Kasumi-1 (cell line): ENCODE results near the gene COL6A2.
"Not testable (repeated sequence)": the region's sequence is repeated elsewhere in the genome, so short reads cannot be mapped to it uniquely, and the experiment has no call there.

ENCODE experiments used
- DNase-seq, 2 experiments: peaks; one replicate each; lab custom pipeline; 2025; lab: John Stamatoyannopoulos, UW

Gene COL6A2

DNA sequence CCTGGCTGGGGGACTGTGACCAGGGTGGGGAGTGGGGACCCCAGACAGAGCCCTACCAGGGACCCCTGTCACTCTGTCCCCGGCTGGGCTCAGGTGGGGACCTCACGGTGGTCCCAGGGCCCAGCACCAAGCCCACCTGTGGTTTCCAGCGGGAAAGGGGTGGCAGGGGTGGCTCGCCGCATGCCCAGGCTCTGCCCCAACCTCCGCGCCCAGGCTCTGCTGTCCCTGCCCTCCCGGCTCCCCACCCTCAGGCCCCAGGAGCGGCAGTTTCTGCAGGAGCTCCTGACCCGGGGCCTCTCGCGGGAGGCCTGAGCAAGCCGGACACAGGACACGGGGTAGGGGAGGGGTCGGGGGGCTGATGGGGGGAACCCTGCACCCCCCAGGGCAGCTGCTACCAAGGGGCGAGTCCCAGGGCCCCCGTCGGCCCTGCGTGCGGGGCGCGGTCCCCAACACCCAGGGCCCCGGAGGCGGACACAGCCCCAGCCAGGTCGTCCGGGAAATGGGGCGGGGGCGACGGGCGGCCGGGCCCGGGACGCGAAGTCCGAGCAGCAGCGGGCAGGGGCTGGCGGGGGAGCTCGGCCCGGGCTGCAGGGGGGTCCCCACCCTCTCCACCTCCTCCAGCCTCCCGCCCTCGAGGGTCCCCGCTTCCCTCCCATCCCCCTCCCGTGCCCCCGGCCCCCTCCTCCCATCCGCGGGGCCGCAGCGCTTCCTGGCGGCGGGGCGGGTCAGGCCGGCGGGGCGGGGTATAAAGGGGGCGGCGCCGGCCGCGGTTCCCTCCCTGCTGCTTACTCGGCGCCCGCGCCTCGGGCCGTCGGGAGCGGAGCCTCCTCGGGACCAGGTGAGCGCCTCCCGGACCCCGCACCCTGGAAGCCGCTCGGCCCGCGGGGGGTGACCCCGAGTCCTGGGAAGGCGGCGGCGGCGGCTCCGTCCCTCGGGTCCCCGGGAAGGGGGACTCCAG lies at the start of gene COL6A2:
TSS of gene COL6A2 (plus strand) at position 777 of the 958 bp plus-strand sequence.
- peak in 1 of 2 experiments; percentile 18 for DNase-seq

DNA sequence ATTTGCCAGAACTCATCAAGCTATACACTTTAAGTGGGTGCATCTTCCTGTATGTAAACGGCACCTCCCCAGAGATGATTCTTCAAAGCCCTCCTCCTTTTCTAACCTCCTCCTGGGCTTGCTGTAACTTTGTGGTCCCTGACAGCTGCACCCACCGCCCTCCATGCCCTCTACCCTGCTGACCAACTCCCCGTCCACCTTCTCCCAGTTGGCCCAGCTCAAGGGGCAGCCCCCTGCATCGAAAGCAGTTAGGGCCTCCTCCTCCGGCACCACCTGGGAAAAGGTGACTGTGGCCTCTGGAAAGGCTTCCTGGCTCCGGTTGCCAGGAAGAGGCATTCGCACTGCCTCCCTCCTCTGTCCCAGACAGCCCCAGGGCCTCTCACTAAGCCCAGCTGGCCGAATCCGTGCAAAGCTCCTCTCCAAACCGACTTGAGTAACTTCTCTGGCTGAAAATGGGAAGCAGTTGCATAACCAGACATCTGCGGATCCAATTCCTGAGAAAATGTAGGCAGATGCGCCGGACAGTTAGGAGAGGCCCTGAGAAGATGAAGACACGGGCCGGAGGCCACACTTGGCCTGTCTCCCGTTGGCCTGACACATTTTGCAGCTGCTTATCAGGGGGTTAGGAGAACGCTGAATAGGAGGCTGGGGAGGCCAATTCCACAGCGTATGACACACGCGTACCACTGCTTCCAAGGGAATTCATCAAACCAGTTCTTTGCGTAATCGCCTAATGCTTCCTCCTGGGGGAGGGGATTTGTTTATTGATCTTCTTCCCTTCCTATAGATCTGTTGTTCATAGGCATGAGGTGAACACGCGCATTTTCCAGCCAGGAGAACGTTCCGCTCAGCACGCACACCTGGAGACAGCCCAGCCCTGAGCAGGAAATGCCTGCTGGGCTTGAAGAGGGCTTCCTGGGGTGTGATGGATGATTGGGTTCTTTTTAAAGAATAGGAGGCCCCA lies 48.7 kb upstream of the COL6A2 start:
- DNase-seq, result no peak

DNA sequence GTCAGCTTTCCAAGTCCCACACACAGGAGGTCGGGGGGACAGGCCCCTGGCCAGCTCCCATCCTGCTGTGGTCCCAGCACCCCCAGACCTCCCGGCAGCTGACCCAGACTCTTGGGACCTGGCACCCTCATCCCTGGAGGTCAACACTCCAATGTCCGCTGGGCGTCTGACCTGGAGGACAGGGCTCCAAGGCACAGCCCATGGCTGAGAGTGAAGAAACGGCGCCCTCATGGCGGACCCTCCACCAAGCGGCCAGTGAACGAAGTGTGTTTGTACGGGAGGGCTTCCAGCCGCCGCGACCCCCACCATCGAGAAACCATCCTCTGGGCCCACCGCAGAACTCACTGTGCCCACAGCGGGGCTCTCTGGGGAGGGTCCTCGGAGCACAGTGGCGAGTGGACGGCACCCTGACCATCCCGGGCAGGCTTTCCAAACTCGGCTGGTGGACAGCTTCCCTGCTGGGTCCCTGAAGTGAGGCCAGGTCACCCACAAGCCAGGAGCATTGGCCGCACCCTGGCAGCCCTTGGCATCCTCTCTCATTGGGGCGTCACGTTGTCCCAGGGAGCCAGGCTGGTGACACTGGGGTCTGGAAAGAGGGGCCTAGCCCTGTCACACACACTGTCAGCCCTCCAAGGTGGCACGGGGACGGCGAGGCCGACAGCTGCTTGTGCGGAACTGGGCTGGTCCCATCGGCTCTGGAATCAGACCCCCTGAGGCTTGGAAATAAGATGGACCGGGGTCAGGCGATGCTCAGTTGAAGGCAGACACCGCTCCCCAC lies 47.8 kb upstream of the COL6A2 start:
- no peak for DNase-seq

DNA sequence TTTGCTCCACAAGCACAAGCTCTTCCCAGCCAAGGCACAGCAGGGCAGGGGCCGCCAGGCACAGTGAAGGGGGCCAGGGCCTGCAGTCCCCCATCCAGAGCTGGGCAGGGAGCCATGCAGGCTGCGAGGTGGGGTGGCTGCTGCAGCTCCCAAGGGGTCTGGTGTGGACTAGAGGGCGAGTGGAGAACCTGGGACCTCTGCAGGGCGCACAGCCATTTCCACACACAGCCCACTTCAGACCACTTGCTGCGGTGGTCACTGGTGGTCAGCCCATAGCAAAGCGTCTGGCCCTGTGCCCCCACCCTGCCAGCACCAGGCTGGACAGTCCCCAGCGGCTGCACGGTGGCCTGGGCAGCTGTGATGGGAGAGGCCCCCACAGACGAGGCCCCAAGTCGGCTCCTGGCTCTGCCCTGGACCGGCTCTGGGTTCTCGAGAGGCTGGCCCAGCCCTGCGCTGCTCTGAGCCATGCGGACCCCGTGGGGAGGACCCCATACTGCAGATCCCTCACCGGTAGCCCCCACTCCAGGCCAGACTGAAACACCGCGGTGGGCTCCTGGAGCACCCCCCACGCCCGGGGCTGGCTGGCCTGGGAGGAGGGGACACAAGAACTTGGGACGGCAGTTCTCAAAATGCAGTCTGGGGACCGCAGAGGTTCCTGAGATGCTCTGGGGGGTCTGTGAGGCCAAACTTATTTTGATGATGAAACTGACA lies 47.1 kb upstream of the COL6A2 start:
- no peak for DNase-seq

DNA sequence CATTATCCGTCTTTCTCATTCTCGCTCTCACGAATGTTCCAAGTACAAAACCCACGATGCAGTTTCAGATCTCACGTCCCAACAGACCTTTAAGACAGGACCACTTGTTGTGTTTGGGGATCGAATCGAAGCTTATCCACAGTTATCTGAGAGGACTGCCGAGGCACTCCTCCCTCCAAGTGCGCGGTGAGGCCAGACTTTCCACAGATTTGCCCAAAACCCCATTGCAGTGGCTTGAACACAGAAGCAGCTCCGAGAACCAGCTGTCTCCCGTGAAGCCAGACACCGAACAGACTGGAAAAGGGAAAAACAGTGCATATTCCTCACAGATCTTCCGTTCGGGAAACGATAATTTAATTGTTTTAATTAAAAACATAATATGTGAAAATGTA lies 46.5 kb upstream of the COL6A2 start:
- DNase-seq, result no peak

DNA sequence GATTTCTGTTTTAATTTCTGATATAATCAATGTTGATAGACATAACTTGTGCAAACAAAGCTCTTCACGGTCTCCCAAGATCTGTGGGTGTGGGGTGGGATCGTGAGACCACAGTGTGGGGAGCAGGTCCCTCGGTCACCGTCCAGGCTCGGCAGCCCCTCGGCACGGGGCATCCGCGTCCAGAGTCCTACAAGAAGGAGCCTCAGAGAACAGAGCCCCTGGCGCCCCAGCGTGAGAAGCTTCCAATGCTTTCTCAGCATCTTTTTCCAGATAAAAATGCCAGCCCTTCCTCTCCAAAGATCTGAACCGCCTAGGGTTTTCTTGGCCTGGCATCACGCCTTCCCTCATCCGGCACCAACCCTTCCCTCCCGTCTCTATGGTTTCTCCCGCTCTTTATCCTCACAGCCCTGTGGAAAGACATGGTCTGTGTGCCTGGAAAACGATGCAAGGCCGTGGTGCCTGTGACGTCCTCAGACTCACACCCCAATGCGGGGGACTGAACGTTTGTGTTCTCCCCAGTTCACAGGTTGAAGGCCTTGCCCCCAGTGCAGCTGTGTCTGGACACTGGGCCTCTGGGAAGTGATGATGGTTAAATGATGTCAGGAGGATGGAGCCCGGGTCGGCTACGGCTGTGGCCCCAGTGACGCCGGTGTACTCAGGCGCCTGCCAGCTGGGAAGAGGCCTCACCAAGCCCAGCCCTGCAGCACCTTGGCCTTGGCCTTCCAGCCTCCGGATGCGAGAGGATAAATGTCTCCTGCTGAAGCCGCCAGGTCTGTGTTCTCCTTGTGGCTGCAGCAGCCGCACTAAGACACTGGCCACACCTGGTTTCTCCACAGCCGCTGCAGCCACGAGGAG lies 45.9 kb upstream of the COL6A2 start:
- DNase-seq, result no peak

DNA sequence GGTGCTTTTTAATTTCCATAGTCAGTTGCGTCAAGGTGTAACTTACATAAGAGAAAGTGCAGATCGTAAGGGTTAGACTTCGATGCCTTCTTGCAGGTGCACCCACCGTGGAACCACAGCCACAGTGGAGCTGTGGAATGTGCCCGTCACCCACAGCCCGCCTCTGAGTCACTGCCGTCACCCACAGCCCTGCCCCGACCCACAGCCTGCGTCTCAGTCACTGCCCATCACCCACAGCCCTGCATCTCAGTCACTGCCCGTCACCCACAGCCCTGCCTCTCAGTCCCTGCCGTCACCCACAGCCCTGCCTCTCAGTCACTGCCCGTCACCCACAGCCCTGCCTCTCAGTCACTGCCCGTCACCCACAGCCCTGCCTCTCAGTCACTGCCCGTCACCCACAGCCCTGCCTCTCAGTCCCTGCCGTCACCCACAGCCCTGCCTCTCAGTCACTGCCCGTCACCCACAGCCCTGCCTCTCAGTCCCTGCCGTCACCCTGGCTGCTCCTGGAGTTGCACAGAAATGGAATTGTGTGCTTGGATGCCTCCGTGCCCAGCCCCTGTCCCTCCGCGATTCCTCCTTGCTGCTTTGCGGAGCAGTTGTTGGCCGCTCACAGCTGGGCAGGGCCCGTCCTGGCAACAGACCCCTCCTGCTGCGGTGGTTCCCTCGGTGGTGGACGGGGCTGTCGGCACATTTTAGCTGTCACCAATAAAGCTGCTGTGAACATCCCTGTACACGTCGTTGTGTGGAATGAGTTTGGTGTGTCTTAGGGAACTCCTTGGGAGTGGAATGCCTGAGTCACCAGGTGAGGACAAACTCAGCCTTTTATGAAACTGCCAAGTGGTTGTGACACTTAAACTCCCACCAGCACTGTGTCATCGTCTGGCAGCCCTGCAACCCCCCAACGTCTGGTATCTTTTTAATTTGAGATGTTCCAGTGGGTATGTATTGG lies 44.9 kb upstream of the COL6A2 start:
- no peak for DNase-seq

DNA sequence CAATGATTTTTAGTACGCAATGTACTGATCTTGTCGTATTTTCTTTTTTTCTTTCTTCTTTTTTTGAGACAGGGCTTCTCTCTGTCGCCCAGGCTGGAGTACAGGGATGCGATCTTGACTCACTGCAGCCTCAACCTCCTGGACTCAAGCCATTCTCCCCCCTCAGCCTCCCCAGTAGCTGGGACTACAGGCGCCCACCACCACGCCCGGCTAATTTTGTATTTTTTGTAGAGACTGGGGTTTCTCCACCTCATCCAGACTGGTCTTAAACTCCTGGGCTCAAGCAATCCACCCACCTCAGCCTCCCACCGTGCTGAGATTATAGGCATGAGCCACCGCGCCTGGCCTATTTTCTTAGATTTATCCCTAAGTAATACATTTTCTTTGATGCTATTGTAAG lies 43.9 kb upstream of the COL6A2 start:
- no peak for DNase-seq

DNA sequence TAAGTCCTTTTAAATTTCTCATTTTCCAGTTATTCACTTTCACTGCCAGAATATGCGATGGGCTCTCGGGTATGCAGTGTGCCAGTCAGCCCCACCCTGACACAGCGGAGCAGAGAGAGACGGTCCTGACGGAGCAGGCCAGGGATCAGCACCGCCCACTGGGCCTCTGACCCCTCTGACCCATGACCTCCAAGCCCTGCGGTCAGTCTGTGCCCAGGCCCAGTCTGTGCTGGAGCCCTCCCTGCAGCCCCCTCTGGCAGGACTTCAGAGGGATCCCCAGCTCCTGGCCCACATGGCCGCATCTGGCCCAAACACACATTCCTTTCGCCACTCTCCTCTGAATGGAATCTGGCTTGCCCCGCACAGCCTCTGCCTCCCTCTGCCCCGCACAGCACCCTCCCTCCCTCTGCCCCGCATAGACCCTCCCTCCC lies 43.4 kb upstream of the COL6A2 start:
- no peak for DNase-seq

DNA sequence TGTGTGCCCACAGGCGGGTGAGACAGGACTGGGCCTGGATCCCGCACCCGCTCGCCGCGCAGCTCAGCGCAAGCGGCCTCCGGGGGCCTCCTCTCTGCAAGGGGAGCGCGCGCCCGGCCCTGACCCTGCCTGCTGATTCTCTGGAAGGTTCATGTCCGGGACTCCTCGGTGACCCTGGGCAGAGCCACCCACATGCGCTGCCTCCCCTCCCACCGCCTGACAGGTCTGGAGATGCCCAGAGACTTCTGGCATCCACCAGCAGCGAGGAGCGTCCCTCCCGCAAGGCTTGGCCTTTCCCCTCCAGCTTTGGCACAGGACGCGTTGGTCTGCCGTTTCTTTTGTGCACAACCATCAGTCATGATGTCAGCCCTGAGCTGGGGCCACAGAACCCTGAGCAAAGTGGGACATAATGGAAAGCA lies 42.0 kb upstream of the COL6A2 start:
- DNase-seq, result no peak

DNA sequence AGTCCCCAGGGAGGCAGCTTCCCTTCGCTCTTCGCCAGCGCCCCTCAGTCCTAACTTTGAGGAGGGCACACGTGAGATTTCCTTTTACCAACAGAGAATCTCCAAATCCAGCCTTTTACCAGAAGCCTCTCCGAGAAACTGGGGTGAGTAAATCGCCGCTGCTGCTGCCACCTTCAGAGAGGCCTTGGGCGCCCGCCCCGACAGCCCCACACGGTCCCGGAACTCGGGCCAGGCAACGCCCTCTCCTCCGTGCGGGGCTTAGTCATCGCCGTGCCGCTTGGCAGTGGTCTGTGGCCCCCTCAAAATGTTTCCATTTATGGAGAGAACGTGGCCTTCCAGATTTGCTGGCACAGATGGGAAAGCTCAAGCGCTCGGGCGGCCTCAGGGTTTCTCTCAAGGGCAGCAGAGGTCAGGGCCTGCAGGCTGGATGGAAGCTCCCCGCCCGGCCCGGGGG lies 41.4 kb upstream of the COL6A2 start:
- no peak for DNase-seq

DNA sequence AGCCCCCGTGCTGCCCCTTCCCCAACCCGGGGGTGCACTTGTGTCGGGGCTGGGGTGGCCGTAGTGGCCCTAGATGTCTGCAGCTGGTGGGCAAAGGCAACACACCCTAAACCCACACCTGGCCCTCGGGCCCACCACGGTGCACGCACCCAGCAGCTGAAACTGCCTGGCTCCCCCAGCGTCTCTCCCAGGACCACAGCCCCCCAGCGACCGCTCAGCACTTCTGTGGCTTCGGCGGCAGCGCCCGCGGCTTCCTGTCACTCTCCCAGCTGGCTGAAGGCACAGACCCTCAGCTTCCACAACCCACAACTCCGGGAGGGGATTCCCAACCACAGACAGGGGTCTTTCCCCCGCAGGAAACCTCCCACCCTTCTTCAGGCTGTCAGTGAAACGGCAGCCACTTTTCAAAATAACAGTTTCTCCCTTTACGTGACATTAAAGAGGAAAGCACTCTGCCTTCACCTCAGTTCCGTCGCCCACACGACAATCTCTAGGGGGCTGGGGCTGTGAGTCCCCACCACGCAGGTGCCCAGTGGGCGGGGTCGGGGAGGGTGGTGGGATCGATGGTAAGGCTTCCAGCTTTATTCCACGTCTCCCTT lies 40.7 kb upstream of the COL6A2 start:
- DNase-seq, result no peak

DNA sequence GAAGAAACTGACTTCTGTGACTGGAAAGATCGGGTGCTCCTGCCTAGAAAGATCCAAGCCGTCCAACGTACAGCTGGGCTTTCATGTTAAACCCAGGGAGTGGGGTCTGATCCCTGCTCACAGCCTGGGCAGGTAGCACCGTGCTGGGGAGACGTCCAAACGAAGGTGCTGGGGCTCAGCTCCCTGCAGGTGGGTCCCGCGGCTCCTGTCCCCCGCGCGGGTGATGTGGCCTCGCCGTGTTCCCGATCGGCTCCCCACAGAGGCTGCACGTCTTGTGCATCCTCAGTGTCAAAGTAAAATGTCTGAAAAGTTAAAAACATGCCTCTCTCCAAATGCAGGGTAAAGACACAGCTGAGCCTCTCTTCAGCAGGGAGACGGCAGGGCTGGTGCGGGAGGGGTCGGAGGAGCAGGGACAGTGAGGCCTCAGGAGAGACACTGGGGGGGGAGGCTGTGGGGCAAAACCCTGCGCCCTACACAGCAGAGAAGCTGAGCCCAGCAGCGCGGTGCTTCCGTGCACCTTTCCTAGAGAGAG lies 40.1 kb upstream of the COL6A2 start:
- DNase-seq, result no peak

DNA sequence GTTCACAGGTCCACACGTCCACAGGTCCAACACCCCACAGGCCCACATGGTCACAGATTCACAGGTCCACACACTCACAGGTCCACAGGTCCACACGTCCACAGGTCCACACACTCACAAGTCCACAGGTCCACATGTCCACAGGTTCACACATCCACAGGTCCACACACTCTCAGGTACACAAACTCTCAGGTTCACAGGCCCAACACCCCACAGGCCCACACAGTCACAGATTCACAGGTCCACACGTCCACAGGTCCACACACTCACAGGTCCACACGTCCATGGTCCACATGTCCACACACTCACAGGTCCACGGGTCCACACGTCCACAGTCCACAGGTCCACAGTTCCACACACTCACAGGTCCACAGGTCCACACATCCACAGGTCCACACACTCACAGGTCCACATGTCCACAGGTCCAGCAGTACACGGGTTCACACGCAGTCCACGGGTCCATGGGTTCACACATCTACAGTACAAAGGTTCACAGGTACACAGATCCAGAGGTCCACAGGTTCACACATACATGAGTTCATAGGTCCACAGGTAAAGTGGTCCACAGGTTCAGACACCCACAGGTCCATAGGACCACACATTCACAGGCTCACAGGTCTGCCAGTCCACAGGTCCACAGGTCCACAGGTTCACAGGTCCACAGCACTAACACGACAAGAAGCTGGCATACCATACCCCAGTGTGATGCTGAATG lies 39.3 kb upstream of the COL6A2 start:
- no peak for DNase-seq

DNA sequence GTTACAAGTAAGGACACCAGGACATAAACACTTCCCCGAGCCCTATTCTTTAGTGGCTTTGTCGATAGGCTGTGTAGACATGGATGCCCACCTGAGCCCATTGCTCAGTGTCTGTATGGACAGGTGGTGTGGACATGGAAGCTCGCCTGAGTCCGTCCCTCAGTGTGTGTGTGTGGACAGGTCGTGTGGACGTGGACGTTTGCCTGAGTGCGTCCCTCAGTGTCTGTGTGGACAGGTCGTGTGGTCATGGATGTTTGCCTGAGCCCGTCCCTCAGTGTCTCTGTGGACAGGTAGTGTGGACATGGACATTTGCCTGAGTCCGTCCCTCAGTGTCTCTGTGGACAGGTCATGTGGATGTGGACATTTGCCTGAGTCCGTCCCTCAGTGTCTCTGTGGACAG lies 38.7 kb upstream of the COL6A2 start:
- DNase-seq, result no peak

DNA sequence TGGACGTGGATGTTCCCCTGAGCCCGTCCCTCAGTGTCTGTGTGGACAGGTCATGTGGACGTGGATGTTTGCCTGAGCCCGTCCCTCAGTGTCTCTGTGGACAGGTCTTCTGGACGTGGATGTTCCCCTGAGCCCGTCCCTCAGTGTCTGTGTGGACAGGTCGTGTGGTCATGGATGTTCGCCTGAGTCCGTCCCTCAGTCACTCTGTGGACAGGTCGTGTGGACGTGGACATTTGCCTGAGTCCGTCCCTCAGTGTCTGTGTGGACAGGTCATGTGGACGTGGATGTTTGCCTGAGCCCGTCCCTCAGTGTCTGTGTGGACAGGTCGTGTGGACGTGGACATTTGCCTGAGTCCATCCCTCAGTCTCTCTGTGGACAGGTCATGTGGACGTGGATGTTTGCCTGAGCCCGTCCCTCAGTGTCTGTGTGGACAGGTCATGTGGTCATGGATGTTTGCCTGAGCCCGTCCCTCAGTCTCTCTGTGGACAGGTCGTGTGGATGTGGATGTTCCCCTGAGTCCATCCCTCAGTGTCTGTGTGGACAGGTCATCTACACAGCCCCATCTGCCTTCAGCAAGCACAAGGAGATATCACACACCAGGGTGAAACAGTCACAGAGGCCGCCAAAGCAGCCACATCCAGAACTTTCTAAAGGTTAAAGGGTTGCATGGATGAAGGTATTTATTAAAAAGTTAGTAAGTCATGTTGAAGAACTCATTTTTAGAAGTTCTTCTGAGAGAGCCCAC lies 38.0 kb upstream of the COL6A2 start:
- not testable (repeated sequence) for DNase-seq

DNA sequence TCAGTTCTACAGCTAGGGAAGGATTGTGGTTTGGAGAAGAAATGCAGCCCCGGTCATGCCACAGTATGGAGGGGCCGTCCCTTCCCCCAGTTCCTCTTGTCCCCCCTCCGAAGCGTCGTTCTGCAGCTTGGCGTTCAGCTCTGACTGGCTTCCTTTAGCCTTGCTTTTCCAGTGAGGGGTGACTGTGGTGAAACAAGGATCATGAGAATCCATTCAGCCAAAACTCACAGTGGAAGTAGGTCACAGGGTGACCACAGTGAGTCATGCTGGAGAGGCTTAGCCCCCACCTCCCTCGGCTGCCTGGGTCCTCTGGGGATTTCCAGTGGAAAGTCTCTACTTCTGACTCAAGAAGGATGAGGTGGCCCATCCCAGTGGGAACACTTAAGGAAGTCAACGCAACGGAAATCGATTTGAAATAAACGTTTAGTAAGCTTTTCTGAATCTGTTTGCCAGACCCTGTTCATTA lies 37.3 kb upstream of the COL6A2 start:
- DNase-seq, result no peak
